GM12878 (cell line): ENCODE measurements around the gene ARHGAP26. TPM values are rescaled to one million over a fixed set of nuclear protein-coding genes. Genes with fewer than 3 reads are reported as not detected.

Experiments used
- ATAC-seq: fragments of 200-7000 bp; cut with Tn5 transposase; 3 replicates; pipeline ENCODE4 v1.9.1; 2020; ENCODE audit warnings: mild to moderate bottlenecking, moderate library complexity
- BruUV-seq: library from RNA; stranded (reverse); fragments of 400-500 nt; replicated peaks from 2 replicates; lab custom pipeline; 2021; lab: Mats Ljungman, UMichigan
- CTCF ChIA-PET: fragments of 300-600 bp; sonication (Branson Sonifier 250); formaldehyde crosslinking; extraction: SDS; loops from one replicate; lab custom pipeline; 2021; ENCODE audit warnings: inconsistent platforms; lab: Yijun Ruan, JAX
- POLR2A ChIA-PET: fragments of 350-600 bp; formaldehyde crosslinking; extraction: SDS; loops from one replicate; lab custom pipeline; 2021; ENCODE audit warnings: inconsistent platforms; lab: Charles Lee
- RAD21 ChIA-PET: fragments of 300-600 bp; sonication (Branson Sonifier 250); formaldehyde crosslinking; loops from one replicate; lab custom pipeline; 2023; ENCODE audit warnings: antibody characterized with exemption; ENCODE audit not compliant: unreplicated experiment; lab: Charles Lee
- SMC1A ChIA-PET: fragments of 300-600 bp; sonication (Branson Sonifier 250); formaldehyde crosslinking; loops from one replicate; lab custom pipeline; 2023; ENCODE audit not compliant: unreplicated experiment, uncharacterized antibody; lab: Charles Lee
- DNase-seq: peaks from one replicate; pipeline ENCODE4 v3.0.0-alpha.2; 2011; ENCODE audit warnings: low read depth, low spot score
- FAIRE-seq: peaks from 3 replicates; lab custom pipeline; 2011; peaks lifted over from hg19 to GRCh38; lab: Jason Lieb, UNC
- H2AFZ ChIP-seq: 2 replicates; pipeline ENCODE4 v1.6.0; 2011; ENCODE audit warnings: low read depth, low read length, control low read depth; ENCODE audit not compliant: control insufficient read depth
- H3K27ac ChIP-seq: 2 replicates; pipeline ENCODE4 v1.5.1; 2011; ENCODE audit warnings: control low read depth; ENCODE audit not compliant: control insufficient read depth, insufficient read depth
- H3K27me3 ChIP-seq, 2 experiments: replicated peaks in 1 of 2; 2 replicates each; pipeline versions ENCODE4 v1.6.0 to v1.6.1; 2011; ENCODE audit warnings: low read length in 1 of 2; ENCODE audit not compliant: control insufficient read depth in 2 of 2, insufficient read depth in 2 of 2
- H3K36me3 ChIP-seq, 2 experiments: 2 replicates each; pipeline ENCODE4 v1.5.1; 2011; ENCODE audit warnings: low read length in 1 of 2; ENCODE audit not compliant: control insufficient read depth in 2 of 2, insufficient read depth in 2 of 2
- H3K4me1 ChIP-seq: 2 replicates; pipeline ENCODE4 v1.6.1; 2011; ENCODE audit warnings: mild to moderate bottlenecking, low read length, moderate library complexity, mixed read lengths; ENCODE audit not compliant: control insufficient read depth, insufficient read depth
- H3K4me2 ChIP-seq: 2 replicates; pipeline ENCODE4 v1.6.0; 2011; ENCODE audit warnings: control low read depth; ENCODE audit not compliant: control insufficient read depth, insufficient read depth
- H3K4me3 ChIP-seq: fragments of 200-600 bp; sonication (generic); 2 replicates; pipeline ENCODE4 v1.5.1; 2016
- H3K79me2 ChIP-seq: 2 replicates; pipeline ENCODE4 v1.6.0; 2011; ENCODE audit warnings: low read length; ENCODE audit not compliant: control insufficient read depth, insufficient read depth
- H3K9ac ChIP-seq: 2 replicates; pipeline ENCODE4 v1.8.0; 2011; ENCODE audit warnings: low read length, control low read depth, mixed read lengths; ENCODE audit not compliant: control insufficient read depth, insufficient read depth
- H3K9me3 ChIP-seq: replicated peaks from 3 replicates; pipeline ENCODE4 v1.5.1; 2011; ENCODE audit warnings: mild to moderate bottlenecking, low read length; ENCODE audit not compliant: control insufficient read depth, insufficient read depth
- H4K20me1 ChIP-seq: 2 replicates; pipeline ENCODE4 v1.6.0; 2011; ENCODE audit not compliant: control insufficient read depth, insufficient read depth
- ASH2L ChIP-seq: fragments of 300-600, 200-600 bp; sonication (generic); IDR thresholded peaks from 2 replicates; pipeline ENCODE4 v1.6.1; 2017; ENCODE audit warnings: low read depth, mild to moderate bottlenecking, borderline replicate concordance
- BHLHE40 ChIP-seq, 2 experiments: fragments of 450-650 bp in 1 of 2; IDR thresholded peaks; 2 replicates each; pipeline ENCODE4 v1.6.1; 2011 to 2017; ENCODE audit warnings: low read depth in 2 of 2, borderline replicate concordance in 1 of 2, improper control_type of control experiment in 1 of 2, low read length in 1 of 2, mild to moderate bottlenecking in 1 of 2
- CEBPB ChIP-seq, 2 experiments: fragments of 150-350 bp in 1 of 2; IDR thresholded peaks; 2 replicates each; pipeline ENCODE4 v1.6.1; 2012 to 2014; ENCODE audit warnings: low read depth in 2 of 2, low read length in 2 of 2, borderline replicate concordance in 1 of 2, inconsistent platforms in 1 of 2
- FOXM1 ChIP-seq: IDR thresholded peaks from 2 replicates; pipeline ENCODE4 v1.6.1; 2012; ENCODE audit warnings: low read depth, mild to moderate bottlenecking, inconsistent platforms, low read length, moderate library complexity
- LARP7 ChIP-seq: fragments of 450-650 bp; IDR thresholded peaks from 2 replicates; pipeline ENCODE4 v1.6.1; 2017; ENCODE audit warnings: mild to moderate bottlenecking
- MEF2B ChIP-seq: fragments of 450-650 bp; IDR thresholded peaks from 2 replicates; pipeline ENCODE4 v1.6.1; 2018; ENCODE audit warnings: mild to moderate bottlenecking, moderate library complexity; ENCODE audit not compliant: partially characterized antibody, poor library complexity, severe bottlenecking
- NFXL1 ChIP-seq: fragments of 450-650 bp; IDR thresholded peaks from 2 replicates; pipeline ENCODE4 v1.6.1; 2017; ENCODE audit warnings: antibody characterized with exemption, mild to moderate bottlenecking, borderline replicate concordance
- SMC3 ChIP-seq: IDR thresholded peaks from 2 replicates; pipeline ENCODE4 v1.6.1; 2011; ENCODE audit warnings: low read length, improper control_type of control experiment, borderline replicate concordance
- SP1 ChIP-seq: IDR thresholded peaks from one replicate; pipeline ENCODE4 v1.6.1; 2011; ENCODE audit warnings: low read depth, low read length
- SREBF1 ChIP-seq: IDR thresholded peaks from 2 replicates; pipeline ENCODE4 v1.6.1; 2012; ENCODE audit warnings: mild to moderate bottlenecking, low read length
- USF2 ChIP-seq: IDR thresholded peaks from 2 replicates; pipeline ENCODE4 v1.6.1; 2011; ENCODE audit warnings: low read depth, low read length, improper control_type of control experiment, borderline replicate concordance
- ZNF217 ChIP-seq: fragments of 450-650 bp; IDR thresholded peaks from 2 replicates; pipeline ENCODE4 v1.6.1; 2017; ENCODE audit warnings: antibody characterized with exemption, mild to moderate bottlenecking
- ZNF622 ChIP-seq: fragments of 450-650 bp; IDR thresholded peaks from 2 replicates; pipeline ENCODE4 v1.6.1; 2017; ENCODE audit warnings: mild to moderate bottlenecking, inconsistent platforms
- WGBS: methylation state at CpG from one replicate; pipeline ENCODE4 v1.1.6; 2016; ENCODE audit warnings: low lambda C conversion rate; ENCODE audit not compliant: insufficient replicate concordance, insufficient coverage; ENCODE audit errors: missing lambda C conversion rate; 5-methylcytosine and 5-hydroxymethylcytosine counted together
- in situ Hi-C: fragments of 300-500 bp; cut with MboI; formaldehyde crosslinking; loops from 9 replicates; pipeline ENCODE4 v1.14.3; 2018; ENCODE audit warnings: mixed read lengths
- intact Hi-C: fragments of 100-400 bp; cut with micrococcal nuclease; formaldehyde crosslinking; loops from one replicate; pipeline ENCODE4 v1.14.2; 2022; ENCODE audit not compliant: unreplicated experiment
- polyA plus RNA-seq, 11 experiments: library from polyadenylated mRNA; depleted of rRNA in 4 of 11; unstranded in 6 of 11; stranded (reverse) in 5 of 11; fragments of >200 nt; fragmentation: Nextera tagmentation in 4 of 11; fragmentation: Illumina TruSeq in 1 of 11; extraction: Ambion mirVana in 4 of 11; extraction: Trizol in 1 of 11; gene quantifications; 1 replicate in 1 of 11; 2 replicates in 10 of 11; pipeline versions ENCODE4 v1.2.1 to v1.2.3, GENCODE V29; 2011 to 2016; ENCODE audit warnings: inconsistent platforms in 2 of 11, missing spikeins in 2 of 11, low read depth in 1 of 11
- total RNA-seq, 4 experiments: library from RNA; depleted of rRNA in 3 of 4; stranded (reverse); fragments of >200 nt in 3 of 4; fragmentation: Illumina TruSeq in 1 of 4; extraction: Trizol in 1 of 4; gene quantifications; 2 replicates each; pipeline versions ENCODE4 v1.2.1 to v1.2.3, GENCODE V29; 2013 to 2021
- TF ChIP-seq, protein P1 (sequence below): fragments of 450-650 bp; IDR thresholded peaks from 2 replicates; pipeline ENCODE4 v1.6.1; 2017; ENCODE audit warnings: mild to moderate bottlenecking, moderate library complexity

Gene ARHGAP26
- total and polyA plus RNA-seq, 10 of the 15 experiments (the other 5 are each of a cell fraction or from before 2014, with no cell fraction given) = 9.4 to 41.5 (median 19.3) TPM

GRCh38 chr5:142884029-142884428, 113.9 kb downstream of the ARHGAP26 start:
- POLR2A ChIA-PET = no interaction called here

More at GRCh38 chr5:142884029-142884428, 113.9 kb downstream of the ARHGAP26 start:
- H3K36me3 ChIP-seq = no peaks in the 10 kb centered on the region
- ChIA-PET RAD21 (interaction anchor here (0.9 to 2.0 kb wide), 2 partner anchors 17 to 134 kb away, joined by 3 to 6 read pairs; no protein-coding TSS in a partner anchor), SMC1A (interaction anchor here (0.7 to 1.5 kb wide), 5 partner anchors 17 to 229 kb away, joined by 3 to 4 read pairs (median 3); no protein-coding TSS in a partner anchor), CTCF (interaction anchor here (1.4 to 16.8 kb wide), 5 partner anchors 31 to 228 kb away, joined by 5 to 243 read pairs (median 9); no protein-coding TSS in a partner anchor)
- no peak overlapping the region for H3K4me3 ChIP-seq
- H3K9me3 ChIP-seq = no peaks in the 10 kb centered on the region
- no peaks in the 10 kb centered on the region for H3K79me2 ChIP-seq
- TF ChIP-seq SREBF1 (no peak), ZNF622 (no peak), ZNF217 (no peak), LARP7 (no peak), NFXL1 (no peak), BHLHE40 (IDR thresholded peaks at IDR 0.05; ENCODE audit: borderline replicate concordance in 1 of 2, low read depth in 2 of 2, low read length in 1 of 2) (no peak), ASH2L (no peak), MEF2B (no peak), SP1 (no peak), USF2 (no peak), FOXM1 (no peak), SMC3 (no peak), CEBPB (IDR thresholded peaks at IDR 0.05; ENCODE audit: borderline replicate concordance in 1 of 2, low read depth in 2 of 2, low read length in 2 of 2) (no peak)
- TF ChIP-seq, protein P1, sequence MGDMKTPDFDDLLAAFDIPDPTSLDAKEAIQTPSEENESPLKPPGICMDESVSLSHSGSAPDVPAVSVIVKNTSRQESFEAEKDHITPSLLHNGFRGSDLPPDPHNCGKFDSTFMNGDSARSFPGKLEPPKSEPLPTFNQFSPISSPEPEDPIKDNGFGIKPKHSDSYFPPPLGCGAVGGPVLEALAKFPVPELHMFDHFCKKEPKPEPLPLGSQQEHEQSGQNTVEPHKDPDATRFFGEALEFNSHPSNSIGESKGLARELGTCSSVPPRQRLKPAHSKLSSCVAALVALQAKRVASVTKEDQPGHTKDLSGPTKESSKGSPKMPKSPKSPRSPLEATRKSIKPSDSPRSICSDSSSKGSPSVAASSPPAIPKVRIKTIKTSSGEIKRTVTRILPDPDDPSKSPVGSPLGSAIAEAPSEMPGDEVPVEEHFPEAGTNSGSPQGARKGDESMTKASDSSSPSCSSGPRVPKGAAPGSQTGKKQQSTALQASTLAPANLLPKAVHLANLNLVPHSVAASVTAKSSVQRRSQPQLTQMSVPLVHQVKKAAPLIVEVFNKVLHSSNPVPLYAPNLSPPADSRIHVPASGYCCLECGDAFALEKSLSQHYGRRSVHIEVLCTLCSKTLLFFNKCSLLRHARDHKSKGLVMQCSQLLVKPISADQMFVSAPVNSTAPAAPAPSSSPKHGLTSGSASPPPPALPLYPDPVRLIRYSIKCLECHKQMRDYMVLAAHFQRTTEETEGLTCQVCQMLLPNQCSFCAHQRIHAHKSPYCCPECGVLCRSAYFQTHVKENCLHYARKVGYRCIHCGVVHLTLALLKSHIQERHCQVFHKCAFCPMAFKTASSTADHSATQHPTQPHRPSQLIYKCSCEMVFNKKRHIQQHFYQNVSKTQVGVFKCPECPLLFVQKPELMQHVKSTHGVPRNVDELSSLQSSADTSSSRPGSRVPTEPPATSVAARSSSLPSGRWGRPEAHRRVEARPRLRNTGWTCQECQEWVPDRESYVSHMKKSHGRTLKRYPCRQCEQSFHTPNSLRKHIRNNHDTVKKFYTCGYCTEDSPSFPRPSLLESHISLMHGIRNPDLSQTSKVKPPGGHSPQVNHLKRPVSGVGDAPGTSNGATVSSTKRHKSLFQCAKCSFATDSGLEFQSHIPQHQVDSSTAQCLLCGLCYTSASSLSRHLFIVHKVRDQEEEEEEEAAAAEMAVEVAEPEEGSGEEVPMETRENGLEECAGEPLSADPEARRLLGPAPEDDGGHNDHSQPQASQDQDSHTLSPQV = no peak
- H2AFZ ChIP-seq = no peak overlapping the region
- ATAC-seq = no peak
- H3K4me2 ChIP-seq = no peak overlapping the region
- no peaks in the 10 kb centered on the region for H3K27me3 ChIP-seq
- in situ Hi-C loops (loop anchor here (10.0 kb wide), 1 partner anchor 729 kb away; no protein-coding TSS in a partner anchor), intact Hi-C loops (no loop called here)
- no peaks in the 10 kb centered on the region for H3K4me1 ChIP-seq
- no peak overlapping the region for H3K9ac ChIP-seq
- no peaks in the 10 kb centered on the region for H4K20me1 ChIP-seq
- 30% methylated on average over 3 of the region's 3 CpGs for WGBS
- FAIRE-seq = no peak
- DNase-seq = no peak
- no TSS peak for BruUV-seq
- H3K27ac ChIP-seq = no peak overlapping the region
